Cardiac muscle cell (in vitro differentiated cells and primary cell): ENCODE data around the gene AP4M1. TPM values are rescaled to one million over a fixed set of nuclear protein-coding genes. Genes with fewer than 3 reads are reported as not detected.

Source experiments
- DNase-seq, 2 donors: peaks; one replicate each; pipeline versions ENCODE4 v3.0.0 to v3.0.0-alpha.2; 2010 to 2017; ENCODE audit warnings: low read depth in 1 of 2, low spot score in 1 of 2
- H3K27ac ChIP-seq: fragments of 200-600 bp; sonication (generic); 2 replicates; pipeline ENCODE4 v1.5.1; 2016
- H3K27me3 ChIP-seq: fragments of 200-600 bp; sonication (generic); 2 replicates; pipeline ENCODE4 v1.6.0; 2016; ENCODE audit warnings: control low read depth
- H3K36me3 ChIP-seq: fragments of 200-600 bp; sonication (generic); 2 replicates; pipeline ENCODE4 v1.5.1; 2016; ENCODE audit warnings: control low read depth
- H3K4me1 ChIP-seq: fragments of 200-600 bp; sonication (generic); 2 replicates; pipeline ENCODE4 v1.8.1; 2017; ENCODE audit warnings: low read depth, mild to moderate bottlenecking, mixed run types
- H3K4me3 ChIP-seq: fragments of 200-600 bp; sonication (generic); 2 replicates; pipeline ENCODE4 v1.5.1; 2016; ENCODE audit warnings: mild to moderate bottlenecking
- H3K9me3 ChIP-seq: fragments of 200-600 bp; sonication (generic); 2 replicates; pipeline ENCODE4 v1.5.1; 2017; ENCODE audit warnings: low read depth, mild to moderate bottlenecking, control low read depth
- polyA plus RNA-seq: library from polyadenylated mRNA; unstranded; fragments of >200 nt; fragmentation: Nextera tagmentation; extraction: Ambion mirVana; gene quantifications from 2 replicates; pipeline ENCODE4 v1.2.1, GENCODE V29; 2016
- total RNA-seq: library from RNA; depleted of rRNA; stranded (reverse); fragments of >200 nt; gene quantifications from 2 replicates; pipeline ENCODE4 v1.2.3, GENCODE V29; 2016
- TF ChIP-seq, protein P1 (sequence below): IDR thresholded peaks from 2 replicates; pipeline ENCODE4 v1.5.1; 2012; ENCODE audit warnings: low read depth, mild to moderate bottlenecking, low read length

AP4M1 gene
- total and polyA plus RNA-seq, 2 experiments from 2014 or later: 29.3 to 35.2 TPM

DNA sequence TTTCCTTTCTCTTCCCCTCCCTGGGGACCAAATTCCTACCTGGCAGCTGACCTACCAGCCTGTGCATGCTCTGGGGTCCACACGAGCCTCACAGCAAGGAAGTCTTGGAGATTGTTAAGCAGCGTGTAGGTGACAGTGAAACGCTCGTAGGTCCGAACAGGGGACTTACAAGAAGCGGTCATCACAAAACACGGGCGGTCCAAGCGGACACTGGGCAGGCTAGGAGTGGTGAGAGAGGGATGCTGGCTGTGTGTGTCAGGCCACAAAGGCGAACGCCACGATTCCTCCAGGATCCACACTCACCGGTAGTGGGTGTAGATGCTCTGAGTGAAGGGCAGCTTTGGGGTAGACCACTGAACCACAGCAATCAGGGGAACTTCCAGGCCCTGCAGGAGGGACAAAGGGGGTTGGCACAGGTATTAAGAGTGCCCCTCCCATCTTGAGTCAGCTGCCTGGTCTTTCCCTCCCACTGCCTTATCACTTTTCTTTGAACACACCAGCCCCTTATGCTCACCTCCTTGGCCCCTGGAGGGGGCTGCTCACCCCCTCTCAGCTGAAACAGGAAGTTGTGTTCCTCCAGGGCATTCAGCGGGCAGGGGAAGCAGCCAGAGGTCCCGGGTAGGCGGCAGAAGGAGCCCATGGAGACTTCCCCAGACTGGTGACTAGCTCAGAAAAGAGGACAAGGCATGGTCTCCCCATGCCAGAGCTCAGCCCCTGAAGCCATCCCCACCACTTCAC, 55.1 kb downstream of the AP4M1 start:
- peaks cover 19% of the 10 kb centered on the region for H3K36me3 ChIP-seq
- H3K27me3 ChIP-seq: no peaks in the 10 kb centered on the region
- peak overlapping the region; percentile 57 for H3K27ac ChIP-seq
- no peak for DNase-seq
- H3K9me3 ChIP-seq: no peaks in the 10 kb centered on the region
- TF ChIP-seq, protein P1, sequence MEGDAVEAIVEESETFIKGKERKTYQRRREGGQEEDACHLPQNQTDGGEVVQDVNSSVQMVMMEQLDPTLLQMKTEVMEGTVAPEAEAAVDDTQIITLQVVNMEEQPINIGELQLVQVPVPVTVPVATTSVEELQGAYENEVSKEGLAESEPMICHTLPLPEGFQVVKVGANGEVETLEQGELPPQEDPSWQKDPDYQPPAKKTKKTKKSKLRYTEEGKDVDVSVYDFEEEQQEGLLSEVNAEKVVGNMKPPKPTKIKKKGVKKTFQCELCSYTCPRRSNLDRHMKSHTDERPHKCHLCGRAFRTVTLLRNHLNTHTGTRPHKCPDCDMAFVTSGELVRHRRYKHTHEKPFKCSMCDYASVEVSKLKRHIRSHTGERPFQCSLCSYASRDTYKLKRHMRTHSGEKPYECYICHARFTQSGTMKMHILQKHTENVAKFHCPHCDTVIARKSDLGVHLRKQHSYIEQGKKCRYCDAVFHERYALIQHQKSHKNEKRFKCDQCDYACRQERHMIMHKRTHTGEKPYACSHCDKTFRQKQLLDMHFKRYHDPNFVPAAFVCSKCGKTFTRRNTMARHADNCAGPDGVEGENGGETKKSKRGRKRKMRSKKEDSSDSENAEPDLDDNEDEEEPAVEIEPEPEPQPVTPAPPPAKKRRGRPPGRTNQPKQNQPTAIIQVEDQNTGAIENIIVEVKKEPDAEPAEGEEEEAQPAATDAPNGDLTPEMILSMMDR: no peak
- peaks cover 6% of the 10 kb centered on the region for H3K4me1 ChIP-seq
- no peak overlapping the region for H3K4me3 ChIP-seq

DNA sequence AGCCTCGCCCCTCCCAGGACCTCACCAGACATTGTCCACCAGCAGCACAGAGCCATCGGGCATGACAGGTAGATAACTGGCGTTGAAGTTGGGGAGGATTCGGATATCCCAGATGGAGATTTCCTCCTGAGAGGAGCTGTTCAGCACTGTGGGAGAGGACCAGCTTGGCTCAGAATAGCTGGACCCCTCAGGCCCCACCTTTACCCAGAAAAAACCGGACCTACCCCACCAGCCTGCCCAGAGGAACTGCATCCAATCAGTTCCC, 55.6 kb downstream of the AP4M1 start:
- Histone ChIP-seq H3K4me1 (peaks cover 6% of the 10 kb centered on the region), H3K9me3 (no peaks in the 10 kb centered on the region), H3K27me3 (no peaks in the 10 kb centered on the region), H3K36me3 (peaks cover 19% of the 10 kb centered on the region), H3K4me3 (no peak overlapping the region), H3K27ac (peak overlapping the region; percentile 57)
- TF ChIP-seq, protein P1: no peak
- no peak for DNase-seq

DNA sequence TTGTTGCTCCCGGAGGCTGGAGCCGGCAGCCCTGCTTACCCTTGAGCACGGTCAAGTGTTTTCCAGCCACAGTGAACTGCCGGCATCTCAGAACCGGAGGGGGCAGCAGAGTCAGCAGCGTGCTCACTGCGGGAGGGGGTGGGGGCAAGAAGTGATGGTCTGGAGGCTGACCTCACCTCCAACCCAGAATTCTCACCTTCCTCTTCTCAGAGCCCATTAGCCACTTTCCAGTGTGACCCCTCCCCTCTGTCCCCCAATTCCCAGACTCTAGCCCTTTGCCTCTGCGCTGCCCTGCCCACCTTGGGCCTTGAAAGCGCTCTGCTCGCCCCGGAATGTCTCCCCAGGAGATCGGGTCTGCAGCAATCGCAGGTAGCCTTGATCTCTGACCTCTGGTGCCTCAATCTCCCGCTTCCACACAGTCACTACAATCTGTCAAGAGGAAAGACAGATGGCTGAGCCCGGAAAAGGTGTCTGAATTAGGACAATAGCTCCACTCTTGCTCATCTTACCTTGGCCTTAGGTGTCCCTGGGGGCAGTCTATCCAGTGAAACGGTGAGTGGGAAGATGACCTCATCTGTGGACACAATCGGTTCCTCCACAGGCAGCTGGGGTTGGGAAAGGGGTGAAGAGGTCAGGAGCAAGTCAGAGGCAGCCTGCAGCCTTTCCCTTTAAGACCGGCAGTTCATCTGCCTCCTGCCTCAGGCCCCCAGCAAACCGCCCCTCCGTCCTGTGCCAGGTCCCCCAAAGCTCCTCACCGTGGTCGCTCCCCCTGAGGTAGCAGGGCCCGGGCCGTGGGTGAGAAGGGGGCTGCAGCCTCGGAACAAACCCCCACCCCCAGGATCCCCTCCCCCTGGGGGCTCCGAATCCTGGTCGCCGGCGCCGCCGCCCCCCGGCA, 56.1 kb downstream of the AP4M1 start:
- Histone ChIP-seq H3K36me3 (peaks cover 19% of the 10 kb centered on the region), H3K27me3 (no peaks in the 10 kb centered on the region), H3K4me1 (peaks cover 6% of the 10 kb centered on the region), H3K27ac (peak overlapping the region; percentile 57), H3K9me3 (no peaks in the 10 kb centered on the region), H3K4me3 (peak overlapping the region; percentile 91)
- DNase-seq: peak; percentile 52 to 61
- TF ChIP-seq, protein P1: peak; percentile 20

Other genes with a start within 250 kb of the AP4M1 start
- not detected in 2 replicates for gene OR2AE1, start 224.6 kb upstream of the AP4M1 start, total RNA-seq
- gene OR2AE1, start 224.6 kb upstream of the AP4M1 start, polyA plus RNA-seq: not detected in 2 replicates
- gene TRIM4, start 182.1 kb upstream of the AP4M1 start, total RNA-seq: 3.1 and 6.0 TPM in 2 replicates
- 4.0 and 4.2 TPM in 2 replicates for gene TRIM4, start 182.1 kb upstream of the AP4M1 start, polyA plus RNA-seq
- not detected in 2 replicates for gene GJC3, start 172.0 kb upstream of the AP4M1 start, total RNA-seq
- gene GJC3, start 172.0 kb upstream of the AP4M1 start, polyA plus RNA-seq: not detected in 2 replicates
- gene AZGP1, start 125.6 kb upstream of the AP4M1 start, total RNA-seq: 0.39 TPM in 1 of 2 replicates, not detected in the other
- not detected in 2 replicates for gene AZGP1, start 125.6 kb upstream of the AP4M1 start, polyA plus RNA-seq
- gene ZKSCAN1, start 86.0 kb upstream of the AP4M1 start, total RNA-seq: 17.4 and 33.7 TPM in 2 replicates
- 22.3 and 38.1 TPM in 2 replicates for gene ZKSCAN1, start 86.0 kb upstream of the AP4M1 start, polyA plus RNA-seq
- gene ZSCAN21, start 51.9 kb upstream of the AP4M1 start, total RNA-seq: 23.3 and 24.3 TPM in 2 replicates
- 11.3 and 22.5 TPM in 2 replicates for gene ZSCAN21, start 51.9 kb upstream of the AP4M1 start, polyA plus RNA-seq
- 35.0 and 45.5 TPM in 2 replicates for gene ZNF3, start 19.9 kb upstream of the AP4M1 start, total RNA-seq
- 37.2 and 53.6 TPM in 2 replicates for gene ZNF3, start 19.9 kb upstream of the AP4M1 start, polyA plus RNA-seq
- gene COPS6, start 12.7 kb upstream of the AP4M1 start, total RNA-seq: 69.6 and 80.0 TPM in 2 replicates
- 277 and 315 TPM in 2 replicates for gene COPS6, start 12.7 kb upstream of the AP4M1 start, polyA plus RNA-seq
- 68.9 and 88.3 TPM in 2 replicates for gene MCM7, start 246 bp upstream of the AP4M1 start, total RNA-seq
- gene MCM7, start 246 bp upstream of the AP4M1 start, polyA plus RNA-seq: 77.2 and 105 TPM in 2 replicates
- gene TAF6, start 17.7 kb downstream of the AP4M1 start, total RNA-seq: 104 and 163 TPM in 2 replicates
- gene TAF6, start 17.7 kb downstream of the AP4M1 start, polyA plus RNA-seq: 99.4 and 112 TPM in 2 replicates
- 13.8 and 16.8 TPM in 2 replicates for gene CNPY4, start 18.0 kb downstream of the AP4M1 start, total RNA-seq
- 18.4 and 18.9 TPM in 2 replicates for gene CNPY4, start 18.0 kb downstream of the AP4M1 start, polyA plus RNA-seq
- 3.7 and 4.2 TPM in 2 replicates for gene MBLAC1, start 25.3 kb downstream of the AP4M1 start, total RNA-seq
- 4.3 and 5.1 TPM in 2 replicates for gene MBLAC1, start 25.3 kb downstream of the AP4M1 start, polyA plus RNA-seq
- 193 and 199 TPM in 2 replicates for gene LAMTOR4, start 47.3 kb downstream of the AP4M1 start, total RNA-seq
- gene LAMTOR4, start 47.3 kb downstream of the AP4M1 start, polyA plus RNA-seq: 258 and 280 TPM in 2 replicates
- 14.2 and 22.7 TPM in 2 replicates for gene TRAPPC14, start 57.1 kb downstream of the AP4M1 start, total RNA-seq
- gene TRAPPC14, start 57.1 kb downstream of the AP4M1 start, polyA plus RNA-seq: 10.4 and 25.0 TPM in 2 replicates
- 2.0 and 5.0 TPM in 2 replicates for gene GAL3ST4, start 67.0 kb downstream of the AP4M1 start, total RNA-seq
- 3.8 and 5.0 TPM in 2 replicates for gene GAL3ST4, start 67.0 kb downstream of the AP4M1 start, polyA plus RNA-seq
- 37.4 and 47.9 TPM in 2 replicates for gene GPC2, start 75.7 kb downstream of the AP4M1 start, total RNA-seq
- gene GPC2, start 75.7 kb downstream of the AP4M1 start, polyA plus RNA-seq: 29.8 and 32.1 TPM in 2 replicates
- 1.6 and 2.0 TPM in 2 replicates for gene STAG3, start 76.3 kb downstream of the AP4M1 start, total RNA-seq
- gene STAG3, start 76.3 kb downstream of the AP4M1 start, polyA plus RNA-seq: 5.8 and 6.8 TPM in 2 replicates
- 0.15 TPM in 1 of 2 replicates, not detected in the other for gene PVRIG, start 118.3 kb downstream of the AP4M1 start, total RNA-seq
- 0.67 and 2.3 TPM in 2 replicates for gene PVRIG, start 118.3 kb downstream of the AP4M1 start, polyA plus RNA-seq
- not detected in 2 replicates for gene SPDYE3, start 206.1 kb downstream of the AP4M1 start, total RNA-seq
- gene SPDYE3, start 206.1 kb downstream of the AP4M1 start, polyA plus RNA-seq: 6.7 and 8.9 TPM in 2 replicates